Spleen (tissue), 7 donors: ENCODE data around the gene DOCK2.

Experiments used
- CTCF ChIP-seq, 11 experiments: fragments of 200-600 bp in 7 of 11; fragments of 450-650 bp in 4 of 11; sonication (generic) in 4 of 11; IDR thresholded peaks in 8 of 11; conservative IDR thresholded peaks in 3 of 11; 1 replicate in 7 of 11; 2 replicates in 4 of 11; pipeline versions ENCODE4 v1.4.0 to v1.8.0; 2016 to 2021; ENCODE audit warnings: antibody characterized with exemption in 11 of 11, inconsistent platforms in 4 of 11, mild to moderate bottlenecking in 1 of 11
- POLR2A ChIP-seq, 3 donors: fragments of 450-650 bp; IDR thresholded peaks; one replicate each; pipeline ENCODE4 v1.5.1; 2017; ENCODE audit warnings: antibody characterized with exemption in 3 of 3, mild to moderate bottlenecking in 1 of 3
- POLR2AphosphoS5 ChIP-seq, 3 donors: sonication (generic); formaldehyde crosslinking; IDR thresholded peaks; one replicate each; pipeline ENCODE4 v1.5.1; 2017; ENCODE audit warnings: antibody characterized with exemption in 3 of 3
- donor health status: DM: no; HTN: no; CAD: no; lungs with moderate emphysema.
- donor health status: DM: no; HTN: no; CAD: no.
- donor health status: DM: no; HTN: no; CAD: no.

- no peak for TF ChIP-seq CTCF (IDR thresholded peaks at IDR 0.05 in 8 of 11, conservative IDR thresholded peaks at IDR 0.05 in 3 of 11)
- no peak for TF ChIP-seq POLR2AphosphoS5 (IDR thresholded peaks at IDR 0.05)
- TF ChIP-seq POLR2A (IDR thresholded peaks at IDR 0.05): no peak
Measured at GRCh38 chr5:169735913-169736312, 98.8 kb downstream of the DOCK2 start.
